GM21737 (cell line): ENCODE data around the gene CGREF1.

Source experiments
- ATAC-seq: cut with Tn5 transposase; IDR thresholded peaks from one replicate; pipeline ENCODE4 v1.9.1; 2021; ENCODE audit warnings: mild to moderate bottlenecking, moderate library complexity; ENCODE audit not compliant: unreplicated experiment

The CGREF1 gene

GRCh38 chr2:27118525-27119329 is at the start of gene CGREF1:
CGREF1 (minus strand) TSS chr2:27119128; CDS start chr2:27104366, 14,762 bp downstream.
- no peak for ATAC-seq

- no peak for ATAC-seq
Observed at GRCh38 chr2:27164960-27165763, 46.2 kb upstream of the CGREF1 start.

- ATAC-seq: no peak
Observed at GRCh38 chr2:27162151-27163121, 43.5 kb upstream of the CGREF1 start.

- ATAC-seq: no peak
Observed at GRCh38 chr2:27160191-27160590, 41.3 kb upstream of the CGREF1 start.

GRCh38 chr2:27159271-27159670 is 40.3 kb upstream of the CGREF1 start:
- no peak for ATAC-seq

- ATAC-seq: no peak
Observed at GRCh38 chr2:27158468-27158867, 39.5 kb upstream of the CGREF1 start.

GRCh38 chr2:27155069-27155520 is 36.2 kb upstream of the CGREF1 start:
- ATAC-seq: no peak

GRCh38 chr2:27154488-27154887 is 35.6 kb upstream of the CGREF1 start:
- no peak for ATAC-seq

GRCh38 chr2:27152796-27153464 is 34.0 kb upstream of the CGREF1 start:
- ATAC-seq: no peak

- ATAC-seq: no peak
Observed at GRCh38 chr2:27152102-27152795, 33.3 kb upstream of the CGREF1 start.

- no peak for ATAC-seq
Observed at GRCh38 chr2:27150639-27151230, 31.8 kb upstream of the CGREF1 start.

GRCh38 chr2:27149570-27150405 is 30.9 kb upstream of the CGREF1 start:
- no peak for ATAC-seq

- no peak for ATAC-seq
Observed at GRCh38 chr2:27148801-27149439, 30.0 kb upstream of the CGREF1 start, which contains the start of gene TCF23. TCF23 (plus strand) TSS chr2:27149004; CDS start chr2:27149134, 130 bp downstream.

GRCh38 chr2:27147935-27148334 is 29.0 kb upstream of the CGREF1 start:
- ATAC-seq: no peak

GRCh38 chr2:27145682-27146081 is 26.8 kb upstream of the CGREF1 start:
- no peak for ATAC-seq

- ATAC-seq: no peak
Observed at GRCh38 chr2:27143285-27143684, 24.4 kb upstream of the CGREF1 start.

- ATAC-seq: no peak
Observed at GRCh38 chr2:27139310-27139709, 20.4 kb upstream of the CGREF1 start, which contains the start of gene PRR30. PRR30 (minus strand) TSS chr2:27139410; CDS start chr2:27138329, 1,081 bp downstream.

- ATAC-seq: no peak
Observed at GRCh38 chr2:27138111-27138510, 19.2 kb upstream of the CGREF1 start.
